ENCODE measurements around the gene NRG3.

The NRG3 gene

GRCh38 chr10:82759050-82759449, 884.1 kb downstream of the NRG3 start:
- Histone ChIP-seq H3K27ac (no peak overlapping the region), H3K36me3 (no peaks in the 10 kb centered on the region), H3K27me3 (no peaks in the 10 kb centered on the region), H3K4me3 (no peak overlapping the region), H3K9me3 (no peaks in the 10 kb centered on the region), H3K4me1 (no peaks in the 10 kb centered on the region)
- intact Hi-C loops (cut with DNase I; ENCODE audit: low total_unique reads): no loop called here
- DNase-seq: no peak
- TF ChIP-seq, protein P1, sequence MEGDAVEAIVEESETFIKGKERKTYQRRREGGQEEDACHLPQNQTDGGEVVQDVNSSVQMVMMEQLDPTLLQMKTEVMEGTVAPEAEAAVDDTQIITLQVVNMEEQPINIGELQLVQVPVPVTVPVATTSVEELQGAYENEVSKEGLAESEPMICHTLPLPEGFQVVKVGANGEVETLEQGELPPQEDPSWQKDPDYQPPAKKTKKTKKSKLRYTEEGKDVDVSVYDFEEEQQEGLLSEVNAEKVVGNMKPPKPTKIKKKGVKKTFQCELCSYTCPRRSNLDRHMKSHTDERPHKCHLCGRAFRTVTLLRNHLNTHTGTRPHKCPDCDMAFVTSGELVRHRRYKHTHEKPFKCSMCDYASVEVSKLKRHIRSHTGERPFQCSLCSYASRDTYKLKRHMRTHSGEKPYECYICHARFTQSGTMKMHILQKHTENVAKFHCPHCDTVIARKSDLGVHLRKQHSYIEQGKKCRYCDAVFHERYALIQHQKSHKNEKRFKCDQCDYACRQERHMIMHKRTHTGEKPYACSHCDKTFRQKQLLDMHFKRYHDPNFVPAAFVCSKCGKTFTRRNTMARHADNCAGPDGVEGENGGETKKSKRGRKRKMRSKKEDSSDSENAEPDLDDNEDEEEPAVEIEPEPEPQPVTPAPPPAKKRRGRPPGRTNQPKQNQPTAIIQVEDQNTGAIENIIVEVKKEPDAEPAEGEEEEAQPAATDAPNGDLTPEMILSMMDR (IDR thresholded peaks at IDR 0.05): no peak

GRCh38 chr10:82762641-82763040, 887.6 kb downstream of the NRG3 start:
- no peaks in the 10 kb centered on the region for H3K9me3 ChIP-seq
- no peak overlapping the region for H3K4me3 ChIP-seq
- no peak overlapping the region for H3K27ac ChIP-seq
- no peak for DNase-seq
- intact Hi-C loops (cut with DNase I; ENCODE audit: low total_unique reads): no loop called here
- TF ChIP-seq, protein P1 (IDR thresholded peaks at IDR 0.05): no peak
- H3K27me3 ChIP-seq: no peaks in the 10 kb centered on the region
- H3K36me3 ChIP-seq: no peaks in the 10 kb centered on the region
- no peaks in the 10 kb centered on the region for H3K4me1 ChIP-seq

- H3K4me3 ChIP-seq: no peak overlapping the region
- TF ChIP-seq, protein P1 (IDR thresholded peaks at IDR 0.05): no peak
- peaks cover 0 to 3% (median 0%) of the 10 kb centered on the region in 4 donors for H3K4me1 ChIP-seq
- intact Hi-C loops (cut with DNase I; ENCODE audit: low total_unique reads): no loop called here
- no peaks in the 10 kb centered on the region for H3K9me3 ChIP-seq
- DNase-seq: no peak
- H3K27me3 ChIP-seq: no peaks in the 10 kb centered on the region
- H3K27ac ChIP-seq: no peak overlapping the region
- H3K36me3 ChIP-seq: no peaks in the 10 kb centered on the region
These were observed 893.0 kb downstream of the NRG3 start for GRCh38 chr10:82768040-82768439.

GRCh38 chr10:82778908-82779307, 903.9 kb downstream of the NRG3 start:
- Histone ChIP-seq H3K36me3 (no peaks in the 10 kb centered on the region), H3K4me3 (no peak overlapping the region), H3K9me3 (peaks cover 0 to 2% (median 0%) of the 10 kb centered on the region in 3 donors), H3K27me3 (no peaks in the 10 kb centered on the region), H3K27ac (no peak overlapping the region), H3K4me1 (no peaks in the 10 kb centered on the region)
- no peak for DNase-seq
- intact Hi-C loops (cut with DNase I; ENCODE audit: low total_unique reads): no loop called here
- TF ChIP-seq, protein P1 (IDR thresholded peaks at IDR 0.05): no peak

DNA sequence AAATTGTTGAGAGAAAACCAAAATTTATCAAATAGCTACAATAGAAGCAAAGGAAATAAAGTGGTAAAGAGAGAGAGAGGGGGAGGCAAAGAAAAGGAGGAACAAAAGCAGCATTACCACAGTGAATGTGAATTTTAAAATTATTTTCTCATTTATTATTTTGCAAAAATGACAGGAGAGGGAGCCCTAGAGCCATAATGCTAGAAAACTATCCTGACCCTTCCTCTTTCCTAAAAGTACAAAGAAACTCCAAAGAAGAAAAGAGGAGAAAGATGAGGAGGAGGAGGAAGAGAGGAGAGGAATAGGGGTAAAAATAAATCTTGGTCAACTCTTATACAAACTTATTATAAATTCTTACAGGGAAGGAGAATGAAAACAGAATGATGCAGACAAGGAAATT, 921.5 kb downstream of the NRG3 start:
- intact Hi-C loops (cut with DNase I; ENCODE audit: low total_unique reads): no loop called here
- DNase-seq: no peak

More for the DNA sequence above, 921.5 kb downstream of the NRG3 start:
- no peaks in the 10 kb centered on the region for H3K36me3 ChIP-seq
- no peak overlapping the region for H3K4me3 ChIP-seq
- no peaks in the 10 kb centered on the region for H3K27me3 ChIP-seq
- no peaks in the 10 kb centered on the region for H3K4me1 ChIP-seq
- H3K9me3 ChIP-seq: no peaks in the 10 kb centered on the region
- TF ChIP-seq, protein P1 (IDR thresholded peaks at IDR 0.05): peak; percentile 21 to 29
- no peak overlapping the region for H3K27ac ChIP-seq

All from tibial artery (tissue), 4 donors.